Vagina (tissue), 2 donors: ENCODE measurements around the gene SNAP23. TPM values are rescaled to one million over a fixed set of nuclear protein-coding genes. Genes with fewer than 3 reads are reported as not detected.
A peak's percentile ranks its signal among the peaks of the same experiment; 100 is the strongest.

ENCODE experiments used
- DNase-seq, 2 donors: peaks; one replicate each; pipeline ENCODE4 v3.0.0-alpha.2; 2017; ENCODE audit errors: extremely low spot score in 2 of 2
- H3K27ac ChIP-seq: fragments of 200-600 bp; sonication (generic); one replicate; pipeline ENCODE4 v1.5.1; 2019
- H3K27me3 ChIP-seq: fragments of 200-600 bp; sonication (generic); one replicate; pipeline ENCODE4 v1.5.1; 2019
- H3K36me3 ChIP-seq, 2 donors: fragments of 200-600 bp; sonication (generic); one replicate each; pipeline ENCODE4 v1.5.1; 2017 to 2019
- H3K4me1 ChIP-seq: fragments of 200-600 bp; sonication (generic); one replicate; pipeline ENCODE4 v1.5.1; 2019
- H3K4me3 ChIP-seq, 2 donors: fragments of 200-600 bp; sonication (generic); 1 replicate in 1 of 2; 2 replicates in 1 of 2; pipeline ENCODE4 v1.5.1; 2016 to 2019
- H3K9me3 ChIP-seq: fragments of 200-600 bp; sonication (generic); one replicate; pipeline ENCODE4 v1.5.1; 2019
- POLR2A ChIP-seq, 2 donors: fragments of 450-650 bp; IDR thresholded peaks; one replicate each; pipeline ENCODE4 v1.6.1; 2017; ENCODE audit warnings: antibody characterized with exemption in 2 of 2, mild to moderate bottlenecking in 2 of 2, moderate library complexity in 2 of 2
- POLR2AphosphoS5 ChIP-seq, 2 donors: sonication (generic); formaldehyde crosslinking; IDR thresholded peaks; one replicate each; pipeline ENCODE4 v1.9.0; 2017; ENCODE audit warnings: antibody characterized with exemption in 2 of 2, mild to moderate bottlenecking in 2 of 2, low read depth in 1 of 2; ENCODE audit not compliant: insufficient read depth in 1 of 2
- intact Hi-C: fragments of 100-400 bp; cut with DNase I; formaldehyde crosslinking; loops from one replicate; pipeline ENCODE4 v1.15.1; 2023
- total RNA-seq: library from RNA; depleted of rRNA; stranded (reverse); fragments of >200 nt; gene quantifications from one replicate; pipeline ENCODE4 v1.2.3, GENCODE V29; 2016
- TF ChIP-seq, protein P1 (sequence below), 3 experiments: fragments of 450-650 bp in 2 of 3; fragments of 200-600 bp in 1 of 3; sonication (generic) in 1 of 3; IDR thresholded peaks; one replicate each; pipeline ENCODE4 v1.5.1; 2017 to 2019; ENCODE audit warnings: antibody characterized with exemption in 3 of 3, mild to moderate bottlenecking in 2 of 3, moderate library complexity in 2 of 3

SNAP23 gene
- total RNA-seq, 1 donor from 2014 or later: 60.9 TPM

- H3K4me1 ChIP-seq: no peaks in the 10 kb centered on the region
- DNase-seq: no peak
- intact Hi-C loops: no loop called here
- H3K27me3 ChIP-seq: no peaks in the 10 kb centered on the region
- H3K4me3 ChIP-seq: no peak overlapping the region
- no peak for TF ChIP-seq POLR2A (IDR thresholded peaks at IDR 0.05)
- TF ChIP-seq, protein P1, sequence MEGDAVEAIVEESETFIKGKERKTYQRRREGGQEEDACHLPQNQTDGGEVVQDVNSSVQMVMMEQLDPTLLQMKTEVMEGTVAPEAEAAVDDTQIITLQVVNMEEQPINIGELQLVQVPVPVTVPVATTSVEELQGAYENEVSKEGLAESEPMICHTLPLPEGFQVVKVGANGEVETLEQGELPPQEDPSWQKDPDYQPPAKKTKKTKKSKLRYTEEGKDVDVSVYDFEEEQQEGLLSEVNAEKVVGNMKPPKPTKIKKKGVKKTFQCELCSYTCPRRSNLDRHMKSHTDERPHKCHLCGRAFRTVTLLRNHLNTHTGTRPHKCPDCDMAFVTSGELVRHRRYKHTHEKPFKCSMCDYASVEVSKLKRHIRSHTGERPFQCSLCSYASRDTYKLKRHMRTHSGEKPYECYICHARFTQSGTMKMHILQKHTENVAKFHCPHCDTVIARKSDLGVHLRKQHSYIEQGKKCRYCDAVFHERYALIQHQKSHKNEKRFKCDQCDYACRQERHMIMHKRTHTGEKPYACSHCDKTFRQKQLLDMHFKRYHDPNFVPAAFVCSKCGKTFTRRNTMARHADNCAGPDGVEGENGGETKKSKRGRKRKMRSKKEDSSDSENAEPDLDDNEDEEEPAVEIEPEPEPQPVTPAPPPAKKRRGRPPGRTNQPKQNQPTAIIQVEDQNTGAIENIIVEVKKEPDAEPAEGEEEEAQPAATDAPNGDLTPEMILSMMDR (IDR thresholded peaks at IDR 0.05): no peak
- no peak for TF ChIP-seq POLR2AphosphoS5 (IDR thresholded peaks at IDR 0.05; ENCODE audit: insufficient read depth in 1 of 2, low read depth in 1 of 2)
- no peak overlapping the region for H3K27ac ChIP-seq
- no peaks in the 10 kb centered on the region for H3K9me3 ChIP-seq
- H3K36me3 ChIP-seq: peaks cover 0 to 25% of the 10 kb centered on the region in 2 donors
Measured at GRCh38 chr15:42558739-42559138, 63.3 kb downstream of the SNAP23 start.

DNA sequence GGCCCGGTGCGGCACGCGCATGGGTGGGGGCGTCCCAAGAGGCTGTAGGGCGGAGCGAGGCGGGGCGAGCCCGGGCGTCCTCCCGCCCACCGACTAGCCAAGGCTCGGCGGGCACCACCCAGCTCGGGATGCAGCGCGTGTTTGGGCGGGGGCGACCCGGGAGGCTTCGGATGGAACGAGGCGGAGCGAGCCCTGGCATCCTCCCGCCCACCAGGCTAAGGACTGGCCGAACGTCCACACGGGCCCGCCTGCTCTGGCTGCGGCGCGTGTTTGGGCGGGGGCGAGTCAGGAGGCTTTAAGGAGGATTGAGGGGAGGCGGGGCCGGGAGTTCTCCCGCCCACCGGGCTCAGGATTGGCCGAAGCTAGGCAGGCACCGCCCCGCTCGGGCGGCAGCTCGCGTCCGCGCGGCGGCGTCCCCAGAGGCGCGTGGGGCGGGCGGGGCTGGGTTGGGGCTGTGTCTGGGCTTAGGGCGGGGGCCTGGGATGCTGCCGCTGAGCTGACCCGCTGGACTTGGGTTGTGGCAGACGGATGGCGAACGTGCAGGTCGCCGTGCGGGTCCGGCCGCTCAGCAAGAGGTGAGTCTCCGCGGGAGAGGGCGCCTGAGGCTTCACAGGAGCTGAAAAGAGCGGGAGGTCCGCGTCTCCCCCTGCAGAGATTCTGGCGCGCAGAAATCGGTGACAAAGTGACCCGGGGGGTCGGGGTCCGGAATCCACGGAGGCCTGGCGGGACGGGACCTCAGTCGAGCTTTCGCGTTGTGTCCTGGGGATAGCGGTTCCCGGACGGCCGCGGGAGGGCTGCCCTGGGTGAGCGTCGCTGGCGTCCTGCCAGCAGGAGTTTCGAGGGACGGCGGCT, 80.0 kb downstream of the SNAP23 start, which contains the start of gene STARD9:
Gene STARD9, plus strand, starts transcription at position 419 of the 852 bp plus-strand sequence. Its CDS starts 110 bp downstream, at position 529.
- H3K36me3 ChIP-seq: no peaks in the 10 kb centered on the region
- H3K27ac ChIP-seq: peak within 1 kb of the TSS; percentile 90
- peaks cover 42% of the 10 kb centered on the region for H3K4me1 ChIP-seq
- peak; percentile 97 to 98 for DNase-seq
- intact Hi-C loops: no loop called here
- no peaks in the 10 kb centered on the region for H3K27me3 ChIP-seq
- TF ChIP-seq, protein P1 (IDR thresholded peaks at IDR 0.05): no peak
- TF ChIP-seq POLR2AphosphoS5 (IDR thresholded peaks at IDR 0.05; ENCODE audit: insufficient read depth in 1 of 2, low read depth in 1 of 2) (peak in 1 of 2 donors; percentile 88), POLR2A (IDR thresholded peaks at IDR 0.05) (peak; percentile 17 to 59)
- peak within 1 kb of the TSS; percentile 74 to 75 for H3K4me3 ChIP-seq
- no peaks in the 10 kb centered on the region for H3K9me3 ChIP-seq

GRCh38 chr15:42576040-42576594, 80.7 kb downstream of the SNAP23 start:
- Histone ChIP-seq H3K4me1 (peaks cover 49% of the 10 kb centered on the region), H3K4me3 (peak overlapping the region; percentile 74 to 75), H3K36me3 (no peaks in the 10 kb centered on the region), H3K9me3 (no peaks in the 10 kb centered on the region), H3K27me3 (no peaks in the 10 kb centered on the region), H3K27ac (peak overlapping the region; percentile 90)
- no peak for DNase-seq
- TF ChIP-seq, protein P1 (IDR thresholded peaks at IDR 0.05): no peak
- no peak for TF ChIP-seq POLR2AphosphoS5 (IDR thresholded peaks at IDR 0.05; ENCODE audit: insufficient read depth in 1 of 2, low read depth in 1 of 2)
- no peak for TF ChIP-seq POLR2A (IDR thresholded peaks at IDR 0.05)
- intact Hi-C loops: no loop called here

- intact Hi-C loops: no loop called here
- Histone ChIP-seq H3K27me3 (no peaks in the 10 kb centered on the region), H3K27ac (peak overlapping the region; percentile 90), H3K9me3 (no peaks in the 10 kb centered on the region), H3K4me1 (peaks cover 54% of the 10 kb centered on the region), H3K4me3 (peak overlapping the region; percentile 74 to 75), H3K36me3 (no peaks in the 10 kb centered on the region)
- no peak for DNase-seq
- no peak for TF ChIP-seq POLR2AphosphoS5 (IDR thresholded peaks at IDR 0.05; ENCODE audit: insufficient read depth in 1 of 2, low read depth in 1 of 2)
- TF ChIP-seq, protein P1 (IDR thresholded peaks at IDR 0.05): no peak
- TF ChIP-seq POLR2A (IDR thresholded peaks at IDR 0.05): no peak
Measured at GRCh38 chr15:42576776-42577175, 81.3 kb downstream of the SNAP23 start.
